ENCODE results near the gene LAMA2. TPM values are rescaled to one million over a fixed set of nuclear protein-coding genes. Genes with fewer than 3 reads are reported as not detected.

Gene LAMA2
- total RNA-seq, 1 experiment from 2014 or later, result 8.2 TPM

DNA sequence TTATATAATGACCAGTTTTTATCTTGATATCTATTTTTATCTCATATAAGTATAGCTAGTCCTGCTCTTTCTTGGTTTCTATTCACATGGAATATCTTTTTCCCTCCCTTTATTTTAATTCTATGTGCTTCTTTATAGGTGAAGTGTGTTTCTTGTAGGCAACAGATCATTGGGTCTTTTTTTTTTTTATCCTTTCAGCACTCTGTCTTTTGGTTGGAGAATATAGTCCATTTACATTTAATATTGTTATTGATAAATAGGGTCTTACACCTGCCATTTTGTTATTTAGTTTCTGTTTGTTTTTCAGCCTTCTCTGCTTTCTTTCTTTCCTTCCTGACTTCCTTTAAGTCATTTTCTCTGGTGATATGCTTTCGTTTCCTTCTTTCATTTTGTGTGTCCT, 22.2 kb upstream of the LAMA2 start:
- DNase-seq (ENCODE audit: low read depth, low spot score), result no peak
- Histone ChIP-seq H3K36me3 (ENCODE audit: control insufficient read depth in 1 of 2, insufficient read depth in 2 of 2, low read length in 2 of 2) (no peaks in the 10 kb centered on the region), H3K4me2 (ENCODE audit: low read length) (no peak overlapping the region), H4K20me1 (ENCODE audit: insufficient read depth) (no peaks in the 10 kb centered on the region), H3K27ac (ENCODE audit: low read depth, low read length) (no peak overlapping the region), H3K9ac (ENCODE audit: low read length) (no peak overlapping the region), H3K27me3 (ENCODE audit: insufficient read depth, low read length) (no peaks in the 10 kb centered on the region), H3K4me1 (ENCODE audit: control insufficient read depth in 1 of 2, insufficient read depth in 2 of 2, low read length in 2 of 2) (no peaks in the 10 kb centered on the region), H3K9me2 (ENCODE audit: insufficient read depth) (no peaks in the 10 kb centered on the region), H3K9me3 (ENCODE audit: control insufficient read depth in 1 of 2, insufficient read depth in 1 of 2, low read depth in 1 of 2, low read length in 2 of 2) (peaks cover 0 to 8% of the 10 kb centered on the region in 2 experiments; a peak in 1 of 4 replicates), H2AFZ (ENCODE audit: low read depth, low read length, poor library complexity, severe bottlenecking) (no peak overlapping the region), H3K4me3 (replicated peaks in 1 of 2; ENCODE audit: low read depth in 1 of 2, low read length in 2 of 2) (no peak overlapping the region), H3K79me2 (ENCODE audit: insufficient read depth, low read length) (no peaks in the 10 kb centered on the region)
- POLR2A ChIA-PET, result no interaction called here
- RAD21 ChIA-PET (ENCODE audit: low non-redundant PET in 1 of 2, low total read pairs in 2 of 2, uncharacterized antibody in 2 of 2, unreplicated experiment in 2 of 2), result no interaction called here
- TF ChIP-seq POLR2A (IDR thresholded peaks at IDR 0.05; ENCODE audit: borderline replicate concordance, extremely low read depth, insufficient read depth, insufficient read length) (no peak), CBX3 (IDR thresholded peaks at IDR 0.05; ENCODE audit: low read depth) (no peak), SP1 (IDR thresholded peaks at IDR 0.05; ENCODE audit: low read depth) (no peak), SIN3A (IDR thresholded peaks at IDR 0.05; ENCODE audit: low read depth) (no peak), TCF7L2 (IDR thresholded peaks at IDR 0.05; ENCODE audit: borderline replicate concordance, extremely low read depth, insufficient read depth, insufficient read length) (no peak), EZH2phosphoT487 (IDR thresholded peaks at IDR 0.05; ENCODE audit: borderline replicate concordance) (no peak), RAD21 (IDR thresholded peaks at IDR 0.05; ENCODE audit: low read depth) (no peak), YY1 (IDR thresholded peaks at IDR 0.05; ENCODE audit: extremely low read depth, insufficient replicate concordance, low read depth, low read length) (no peak), EGR1 (IDR thresholded peaks at IDR 0.05; ENCODE audit: low read depth) (no peak), ELF1 (IDR thresholded peaks at IDR 0.05; ENCODE audit: borderline replicate concordance, low read depth) (no peak)
- TF ChIP-seq, protein P1, sequence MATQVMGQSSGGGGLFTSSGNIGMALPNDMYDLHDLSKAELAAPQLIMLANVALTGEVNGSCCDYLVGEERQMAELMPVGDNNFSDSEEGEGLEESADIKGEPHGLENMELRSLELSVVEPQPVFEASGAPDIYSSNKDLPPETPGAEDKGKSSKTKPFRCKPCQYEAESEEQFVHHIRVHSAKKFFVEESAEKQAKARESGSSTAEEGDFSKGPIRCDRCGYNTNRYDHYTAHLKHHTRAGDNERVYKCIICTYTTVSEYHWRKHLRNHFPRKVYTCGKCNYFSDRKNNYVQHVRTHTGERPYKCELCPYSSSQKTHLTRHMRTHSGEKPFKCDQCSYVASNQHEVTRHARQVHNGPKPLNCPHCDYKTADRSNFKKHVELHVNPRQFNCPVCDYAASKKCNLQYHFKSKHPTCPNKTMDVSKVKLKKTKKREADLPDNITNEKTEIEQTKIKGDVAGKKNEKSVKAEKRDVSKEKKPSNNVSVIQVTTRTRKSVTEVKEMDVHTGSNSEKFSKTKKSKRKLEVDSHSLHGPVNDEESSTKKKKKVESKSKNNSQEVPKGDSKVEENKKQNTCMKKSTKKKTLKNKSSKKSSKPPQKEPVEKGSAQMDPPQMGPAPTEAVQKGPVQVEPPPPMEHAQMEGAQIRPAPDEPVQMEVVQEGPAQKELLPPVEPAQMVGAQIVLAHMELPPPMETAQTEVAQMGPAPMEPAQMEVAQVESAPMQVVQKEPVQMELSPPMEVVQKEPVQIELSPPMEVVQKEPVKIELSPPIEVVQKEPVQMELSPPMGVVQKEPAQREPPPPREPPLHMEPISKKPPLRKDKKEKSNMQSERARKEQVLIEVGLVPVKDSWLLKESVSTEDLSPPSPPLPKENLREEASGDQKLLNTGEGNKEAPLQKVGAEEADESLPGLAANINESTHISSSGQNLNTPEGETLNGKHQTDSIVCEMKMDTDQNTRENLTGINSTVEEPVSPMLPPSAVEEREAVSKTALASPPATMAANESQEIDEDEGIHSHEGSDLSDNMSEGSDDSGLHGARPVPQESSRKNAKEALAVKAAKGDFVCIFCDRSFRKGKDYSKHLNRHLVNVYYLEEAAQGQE (IDR thresholded peaks at IDR 0.05; ENCODE audit: low read depth), result no peak
- TF ChIP-seq, protein P2, sequence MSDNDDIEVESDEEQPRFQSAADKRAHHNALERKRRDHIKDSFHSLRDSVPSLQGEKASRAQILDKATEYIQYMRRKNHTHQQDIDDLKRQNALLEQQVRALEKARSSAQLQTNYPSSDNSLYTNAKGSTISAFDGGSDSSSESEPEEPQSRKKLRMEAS (IDR thresholded peaks at IDR 0.05), result no peak
- BruUV-seq (replicated peaks), result no TSS peak
- CTCF ChIA-PET, result no interaction called here
- intact Hi-C loops (cut with micrococcal nuclease), result no loop called here
- ATAC-seq, result no peak
